Small intestine (tissue), 16 donors: ENCODE measurements around the gene GDPD5. TPM values are rescaled to one million over a fixed set of nuclear protein-coding genes. Genes with fewer than 3 reads are reported as not detected.

Experiments used
- DNase-seq, 2 donors: peaks; one replicate each; pipeline versions ENCODE4 v3.0.0 to v3.0.0-alpha.2; 2013
- FAIRE-seq: peaks from 2 replicates; lab custom pipeline; 2012; peaks lifted over from hg19 to GRCh38; lab: Jason Lieb, UNC
- H3K27ac ChIP-seq, 3 donors: one replicate each; pipeline ENCODE4 v1.5.1; 2013; ENCODE audit warnings: low read length in 2 of 3, mild to moderate bottlenecking in 2 of 3, control low read depth in 1 of 3, inconsistent platforms in 1 of 3, low read depth in 1 of 3, moderate library complexity in 1 of 3
- H3K27me3 ChIP-seq, 3 donors: one replicate each; pipeline ENCODE4 v1.6.1; 2013; ENCODE audit warnings: low read length in 3 of 3, inconsistent platforms in 1 of 3; ENCODE audit not compliant: control insufficient read depth in 3 of 3, insufficient read depth in 3 of 3
- H3K36me3 ChIP-seq, 3 donors: one replicate each; pipeline ENCODE4 v1.6.1; 2013; ENCODE audit warnings: low read length in 3 of 3, inconsistent platforms in 1 of 3, low read depth in 1 of 3, mild to moderate bottlenecking in 1 of 3, moderate library complexity in 1 of 3; ENCODE audit not compliant: control insufficient read depth in 3 of 3, insufficient read depth in 2 of 3
- H3K4me1 ChIP-seq, 3 donors: one replicate each; pipeline ENCODE4 v1.6.1; 2013; ENCODE audit warnings: low read length in 2 of 3, inconsistent platforms in 1 of 3, low read depth in 1 of 3, mild to moderate bottlenecking in 1 of 3, moderate library complexity in 1 of 3; ENCODE audit not compliant: control insufficient read depth in 3 of 3, insufficient read depth in 2 of 3
- H3K4me3 ChIP-seq, 3 donors: one replicate each; pipeline ENCODE4 v1.5.1; 2013; ENCODE audit warnings: low read length in 3 of 3, control low read depth in 1 of 3, inconsistent platforms in 1 of 3, low read depth in 1 of 3, mild to moderate bottlenecking in 1 of 3, moderate library complexity in 1 of 3
- H3K9me3 ChIP-seq, 2 donors: one replicate each; pipeline ENCODE4 v1.6.1; 2013; ENCODE audit warnings: low read depth in 1 of 2, low read length in 1 of 2; ENCODE audit not compliant: control insufficient read depth in 2 of 2, insufficient read depth in 1 of 2
- WGBS, 3 donors: extraction: QIAGEN DNeasy Blood & Tissue Kit; methylation state at CpG; one replicate each; pipeline ENCODE4 v1.1.7; 2013; 5-methylcytosine and 5-hydroxymethylcytosine counted together
- long read RNA-seq, 10 donors: transcript quantifications; one replicate each; lab custom pipeline, GENCODE V29; 2026
- polyA plus RNA-seq, 4 donors: library from polyadenylated mRNA; stranded (reverse) in 3 of 4; unstranded in 1 of 4; fragments of 200-250 nt in 3 of 4; fragments of 120-200 nt in 1 of 4; gene quantifications; one replicate each; pipeline versions ENCODE4 v1.2.1 to v1.2.3, GENCODE V29; 2013
- donor health status: healthy with polysubstance abuse.
- donor health status: control.
- donor health status: control.
- donor health status: Bipolar disorder and iron deficiency.
- donor health status: healthy.

Gene GDPD5, protein sequence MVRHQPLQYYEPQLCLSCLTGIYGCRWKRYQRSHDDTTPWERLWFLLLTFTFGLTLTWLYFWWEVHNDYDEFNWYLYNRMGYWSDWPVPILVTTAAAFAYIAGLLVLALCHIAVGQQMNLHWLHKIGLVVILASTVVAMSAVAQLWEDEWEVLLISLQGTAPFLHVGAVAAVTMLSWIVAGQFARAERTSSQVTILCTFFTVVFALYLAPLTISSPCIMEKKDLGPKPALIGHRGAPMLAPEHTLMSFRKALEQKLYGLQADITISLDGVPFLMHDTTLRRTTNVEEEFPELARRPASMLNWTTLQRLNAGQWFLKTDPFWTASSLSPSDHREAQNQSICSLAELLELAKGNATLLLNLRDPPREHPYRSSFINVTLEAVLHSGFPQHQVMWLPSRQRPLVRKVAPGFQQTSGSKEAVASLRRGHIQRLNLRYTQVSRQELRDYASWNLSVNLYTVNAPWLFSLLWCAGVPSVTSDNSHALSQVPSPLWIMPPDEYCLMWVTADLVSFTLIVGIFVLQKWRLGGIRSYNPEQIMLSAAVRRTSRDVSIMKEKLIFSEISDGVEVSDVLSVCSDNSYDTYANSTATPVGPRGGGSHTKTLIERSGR
- 10 to 100 TPM in 1 of 4 donors, 1 to 10 TPM in 3; 1.1 to 82.7 (median 6.1) TPM for polyA plus RNA-seq
- long read RNA-seq, donor 1, transcript GDPD5-201 (17 exons, 3,523 nt) = major isoform, 6 of 9 reads
- long read RNA-seq, donor 1, partial matches to known transcripts = 0 of 9 reads
- long read RNA-seq, donor 1, other reads (novel, unspliced or antisense) = 0 of 9 reads
- long read RNA-seq, donor 2 = 0 reads
- long read RNA-seq, donor 3, partial matches to known transcripts = 0 of 1 reads
- long read RNA-seq, donor 3, other reads (novel, unspliced or antisense) = 0 of 1 reads
- long read RNA-seq, donor 4 = 0 reads
- long read RNA-seq, donor 5 = 0 reads
- long read RNA-seq, donor 6, partial matches to known transcripts = 0 of 1 reads
- long read RNA-seq, donor 6, other reads (novel, unspliced or antisense) = 0 of 1 reads
- long read RNA-seq, donor 7 = 0 reads
- long read RNA-seq, donor 8 = 0 reads
- long read RNA-seq, donor 9, partial matches to known transcripts = 0 of 1 reads
- long read RNA-seq, donor 9, other reads (novel, unspliced or antisense) = 0 of 1 reads
- long read RNA-seq, donor 10, partial matches to known transcripts = 0 of 1 reads
- long read RNA-seq, donor 10, other reads (novel, unspliced or antisense) = 0 of 1 reads

- H3K4me1 ChIP-seq = peaks cover 0 to 43% (median 0%) of the 10 kb centered on the region in 3 donors
- WGBS, 3 donors = 0 to 1% (median 0%) methylated on average over 65 to 99 of the region's 99 CpGs
- peak within 1 kb of the TSS; percentile 43 to 86 (median 62) for H3K4me3 ChIP-seq
- peaks cover 0 to 7% (median 0%) of the 10 kb centered on the region in 3 donors for H3K36me3 ChIP-seq
- no peaks in the 10 kb centered on the region for H3K9me3 ChIP-seq
- H3K27ac ChIP-seq = peak within 1 kb of the TSS in 1 of 3 donors; percentile 62
- DNase-seq (peak; percentile 76 to 96), FAIRE-seq (no peak)
- peaks cover 0 to 4% (median 0%) of the 10 kb centered on the region in 3 donors for H3K27me3 ChIP-seq
Observed at GRCh38 chr11:75525433-75526191, at the start of gene GDPD5. Gene GDPD5 (minus strand): TSS chr11:75525941. CDS start chr11:75477735, 48,206 bp downstream.

GRCh38 chr11:75574698-75575602 lies 49.2 kb upstream of the GDPD5 start:
- H3K9me3 ChIP-seq = no peaks in the 10 kb centered on the region
- no peak overlapping the region for H3K4me3 ChIP-seq
- H3K27ac ChIP-seq = no peak overlapping the region
- H3K36me3 ChIP-seq = peaks cover 9 to 52% (median 10%) of the 10 kb centered on the region in 3 donors
- peaks cover 0 to 6% (median 3%) of the 10 kb centered on the region in 3 donors for H3K4me1 ChIP-seq
- WGBS, 3 donors = 72 to 80% (median 79%) methylated on average over 12 of the region's 12 CpGs
- FAIRE-seq (no peak), DNase-seq (no peak)
- no peaks in the 10 kb centered on the region for H3K27me3 ChIP-seq

- DNase-seq (no peak), FAIRE-seq (no peak)
- Histone ChIP-seq H3K27me3 (no peaks in the 10 kb centered on the region), H3K9me3 (no peaks in the 10 kb centered on the region), H3K27ac (no peak overlapping the region), H3K4me1 (peaks cover 0 to 6% (median 3%) of the 10 kb centered on the region in 3 donors), H3K4me3 (no peak overlapping the region), H3K36me3 (peaks cover 14 to 73% (median 23%) of the 10 kb centered on the region in 3 donors)
- WGBS, 3 donors = 58 to 67% (median 64%) methylated on average over 8 of the region's 8 CpGs
Observed at GRCh38 chr11:75572744-75573143, 47.0 kb upstream of the GDPD5 start.

GRCh38 chr11:75571625-75572024 lies 45.9 kb upstream of the GDPD5 start:
- no peaks in the 10 kb centered on the region for H3K9me3 ChIP-seq
- WGBS, 3 donors = 88 to 97% (median 96%) methylated on average over 14 of the region's 14 CpGs
- H3K27ac ChIP-seq = no peak overlapping the region
- peaks cover 14 to 84% (median 23%) of the 10 kb centered on the region in 3 donors for H3K36me3 ChIP-seq
- no peaks in the 10 kb centered on the region for H3K27me3 ChIP-seq
- H3K4me1 ChIP-seq = peaks cover 0 to 2% (median 1%) of the 10 kb centered on the region in 3 donors
- DNase-seq (no peak), FAIRE-seq (no peak)
- H3K4me3 ChIP-seq = no peak overlapping the region

DNA sequence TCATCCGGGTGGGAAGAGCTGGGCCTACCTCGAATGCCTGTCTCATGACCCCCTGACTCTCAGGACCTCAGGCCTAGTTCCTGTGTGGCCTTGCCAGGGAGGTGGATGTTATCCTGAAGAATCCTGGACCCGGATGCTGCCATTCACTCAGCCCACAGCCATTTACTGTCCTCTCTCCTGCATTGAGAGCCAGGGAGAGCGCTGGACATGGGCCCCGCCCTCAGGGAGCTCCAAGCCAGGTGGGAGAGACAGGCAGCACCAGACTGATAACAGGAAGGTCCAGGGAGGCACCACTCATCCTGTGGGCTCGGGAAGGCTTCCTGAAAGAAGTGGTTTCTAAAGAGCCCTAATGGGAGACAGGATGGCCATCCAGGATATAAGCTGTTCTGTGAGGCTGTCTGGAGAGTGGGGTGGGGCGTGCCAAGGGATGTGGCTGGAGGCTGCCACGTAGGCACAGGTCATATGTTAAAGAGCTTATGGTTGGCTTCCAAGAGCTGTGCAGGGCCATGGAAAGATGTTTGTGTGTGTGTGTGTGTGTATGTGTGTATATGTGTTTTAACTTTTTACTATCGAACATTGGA lies 44.9 kb upstream of the GDPD5 start:
- Histone ChIP-seq H3K27ac (no peak overlapping the region), H3K27me3 (no peaks in the 10 kb centered on the region), H3K9me3 (no peaks in the 10 kb centered on the region), H3K4me3 (no peak overlapping the region), H3K36me3 (peaks cover 14 to 94% (median 23%) of the 10 kb centered on the region in 3 donors), H3K4me1 (peaks cover 0 to 3% (median 0%) of the 10 kb centered on the region in 3 donors)
- 64 to 78% (median 71%) methylated on average over 8 to 9 of the region's 9 CpGs for WGBS, 3 donors
- FAIRE-seq (no peak), DNase-seq (no peak)

DNA sequence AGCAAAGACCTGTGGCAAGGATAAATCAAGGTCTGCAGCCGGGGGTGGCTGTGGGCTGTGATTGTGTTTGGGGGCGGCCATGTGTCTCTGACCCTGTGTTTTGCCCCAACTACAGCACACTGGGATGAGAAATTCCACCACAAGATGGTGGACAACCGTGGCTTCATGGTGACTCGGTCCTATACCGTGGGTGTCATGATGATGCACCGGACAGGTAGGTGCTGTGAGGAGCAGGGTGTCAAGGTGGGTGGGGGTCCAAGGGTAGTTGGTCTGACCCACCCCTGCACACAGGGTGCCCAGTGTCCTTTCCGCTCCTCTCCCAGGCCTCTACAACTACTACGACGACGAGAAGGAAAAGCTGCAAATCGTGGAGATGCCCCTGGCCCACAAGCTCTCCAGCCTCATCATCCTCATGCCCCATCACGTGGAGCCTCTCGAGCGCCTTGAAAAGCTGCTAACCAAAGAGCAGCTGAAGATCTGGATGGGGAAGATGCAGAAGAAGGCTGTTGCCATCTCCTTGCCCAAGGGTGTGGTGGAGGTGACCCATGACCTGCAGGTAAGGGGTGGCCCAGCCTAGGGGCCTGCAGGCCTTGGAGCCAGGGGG lies 43.0 kb upstream of the GDPD5 start:
- H3K9me3 ChIP-seq = no peaks in the 10 kb centered on the region
- DNase-seq = no peak
- peaks cover 0 to 18% (median 0%) of the 10 kb centered on the region in 3 donors for H3K4me1 ChIP-seq
- no peak overlapping the region for H3K27ac ChIP-seq
- WGBS, 3 donors = 83 to 91% (median 91%) methylated on average over 14 of the region's 14 CpGs
- H3K4me3 ChIP-seq = no peak overlapping the region
- no peaks in the 10 kb centered on the region for H3K27me3 ChIP-seq
- no peak for FAIRE-seq
- H3K36me3 ChIP-seq = peaks cover 14 to 95% (median 23%) of the 10 kb centered on the region in 3 donors
